ENCODE data around the gene PTGES3L.

Gene PTGES3L

GRCh38 chr17:42918902-42919521, 60.9 kb downstream of the PTGES3L start:
- no peak for DNase-seq

Data from effector CD8-positive, alpha-beta T cell (primary cell).